IPS-NIHi7 (cell line): Measurements from ENCODE around the gene SGCD.

Experiments used
- DNase-seq: peaks from one replicate; pipeline ENCODE4 v3.0.0; 2012; ENCODE audit warnings: mixed read lengths; ENCODE audit errors: extremely low spot score

The SGCD gene

GRCh38 chr5:156401804-156402203 lies 74.8 kb downstream of the SGCD start:
- no peak for DNase-seq

GRCh38 chr5:156402387-156402921 lies 75.5 kb downstream of the SGCD start:
- DNase-seq = peak; percentile 64

- no peak for DNase-seq
Observed at GRCh38 chr5:156405988-156406387, 79.0 kb downstream of the SGCD start.

DNA sequence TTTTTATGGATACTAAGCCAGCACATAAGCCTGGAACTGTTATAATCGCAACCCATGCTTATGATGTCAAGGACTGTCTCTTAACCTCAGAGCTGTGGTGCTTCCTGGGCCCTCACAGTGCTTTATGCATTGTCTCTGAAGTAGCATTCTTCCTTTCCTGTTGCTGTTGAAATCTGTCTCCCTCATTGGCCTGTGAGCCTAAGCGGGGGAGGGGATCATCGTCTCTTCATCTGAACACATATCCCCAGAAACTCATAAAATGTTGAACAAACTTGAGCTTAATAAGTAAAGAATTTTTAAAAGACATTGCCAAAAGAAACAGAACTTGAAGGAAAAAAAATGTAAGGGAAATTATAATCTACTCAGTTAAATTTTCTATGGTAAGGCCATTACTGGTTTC lies 80.3 kb downstream of the SGCD start:
- no peak for DNase-seq

DNA sequence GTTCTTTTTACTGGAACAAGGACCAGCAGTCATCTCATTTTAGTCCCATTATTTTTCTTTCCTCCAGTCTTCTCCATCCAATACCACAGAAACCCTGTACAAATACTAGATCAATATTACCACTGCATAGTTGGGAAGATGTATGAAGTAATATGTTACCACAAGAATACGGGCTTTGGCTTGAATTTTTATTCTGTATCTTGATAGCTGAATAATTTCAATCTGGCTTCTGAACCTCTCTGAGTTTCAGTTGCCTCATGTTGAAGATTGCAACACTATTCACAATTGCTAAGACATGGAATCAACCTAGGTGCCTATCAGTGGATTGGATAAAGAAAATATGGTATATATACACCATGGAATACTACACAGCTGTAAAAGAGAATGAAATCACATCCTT lies 82.9 kb downstream of the SGCD start:
- no peak for DNase-seq

GRCh38 chr5:156411185-156411613 lies 84.2 kb downstream of the SGCD start:
- peak; percentile 18 for DNase-seq

DNA sequence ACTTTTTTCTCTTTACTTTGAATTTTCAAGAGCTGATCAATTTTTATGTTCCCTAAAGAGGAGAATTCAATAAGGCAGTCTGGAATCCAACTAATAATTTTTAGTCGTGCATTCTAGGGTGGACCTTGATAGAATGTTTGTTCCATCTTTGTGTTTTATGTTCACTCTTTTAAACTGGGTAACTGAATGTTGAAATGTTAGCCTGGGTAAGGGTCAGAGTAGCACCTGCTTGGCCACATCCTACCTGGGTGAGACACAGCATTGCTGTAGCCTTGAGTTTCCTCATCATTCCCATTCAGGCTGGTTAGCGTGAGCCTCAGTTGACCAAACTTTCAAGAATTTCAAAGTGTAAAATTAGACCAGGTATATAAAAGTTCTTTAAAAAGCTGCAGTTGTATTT lies 85.0 kb downstream of the SGCD start:
- DNase-seq = no peak

DNA sequence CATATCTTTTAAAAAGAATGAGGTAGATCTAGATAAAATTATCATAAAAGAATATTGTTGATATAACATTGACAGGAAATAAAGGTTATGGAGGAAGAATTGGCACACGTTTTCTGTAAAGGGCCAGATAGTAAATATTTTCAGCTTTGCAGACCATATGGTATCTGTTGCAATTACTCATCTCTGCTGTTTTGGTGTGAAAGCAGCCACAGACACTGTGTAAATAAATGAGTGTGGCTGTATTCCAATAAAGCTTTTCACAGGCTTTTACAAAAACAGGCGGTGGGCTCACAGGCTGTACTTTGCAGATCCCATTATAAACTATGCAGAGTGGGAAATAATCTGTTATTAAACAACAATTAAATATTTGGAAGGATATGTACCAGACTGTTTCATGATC lies 87.4 kb downstream of the SGCD start:
- no peak for DNase-seq

- DNase-seq = no peak
Observed at GRCh38 chr5:156419661-156420060, 92.7 kb downstream of the SGCD start.

GRCh38 chr5:156420665-156421064 lies 93.7 kb downstream of the SGCD start:
- DNase-seq = no peak

DNA sequence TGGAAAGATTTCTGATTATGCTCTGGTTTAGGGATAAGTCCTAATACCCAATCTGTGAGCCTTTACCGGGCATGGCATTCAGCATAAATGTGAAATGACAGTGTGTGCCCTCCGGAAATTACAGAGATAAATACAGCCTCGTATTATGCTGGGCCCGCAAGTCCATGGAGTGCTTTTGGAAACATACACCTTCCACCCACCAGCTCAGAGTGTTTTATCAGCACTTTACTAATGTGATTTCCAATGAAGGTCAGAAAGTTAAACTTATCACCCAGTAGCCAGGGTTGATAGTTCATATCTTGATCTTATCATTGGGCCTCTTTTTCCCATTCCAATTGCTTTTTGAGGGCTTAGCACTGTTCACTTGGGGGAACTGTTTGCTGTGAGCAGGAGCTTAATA lies 94.8 kb downstream of the SGCD start:
- DNase-seq = no peak

- no peak for DNase-seq
Observed at GRCh38 chr5:156423597-156423996, 96.6 kb downstream of the SGCD start.

- DNase-seq = no peak
Observed at GRCh38 chr5:156427315-156427714, 100.4 kb downstream of the SGCD start.

GRCh38 chr5:156431956-156432829 lies 105.2 kb downstream of the SGCD start:
- no peak for DNase-seq

GRCh38 chr5:156432830-156433105 lies 105.8 kb downstream of the SGCD start:
- no peak for DNase-seq

DNA sequence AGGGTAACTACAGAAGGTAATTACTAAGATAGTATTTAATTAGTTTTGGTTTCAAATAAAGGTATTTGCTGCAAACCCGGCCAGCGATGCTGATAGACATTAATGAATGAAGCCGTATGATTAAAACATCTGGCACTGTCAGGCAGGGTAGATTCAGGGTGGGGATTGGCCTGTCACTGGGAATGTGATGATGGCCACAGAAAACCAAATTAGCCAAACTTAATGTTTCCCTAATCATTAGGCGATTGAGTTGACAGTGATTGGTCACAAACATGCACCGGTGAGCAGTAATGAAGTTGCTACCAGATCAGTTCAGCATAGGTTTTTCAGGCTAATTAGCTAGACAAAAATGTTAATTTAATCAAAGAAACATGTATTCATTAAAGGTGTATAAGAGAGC lies 107.5 kb downstream of the SGCD start:
- no peak for DNase-seq

DNA sequence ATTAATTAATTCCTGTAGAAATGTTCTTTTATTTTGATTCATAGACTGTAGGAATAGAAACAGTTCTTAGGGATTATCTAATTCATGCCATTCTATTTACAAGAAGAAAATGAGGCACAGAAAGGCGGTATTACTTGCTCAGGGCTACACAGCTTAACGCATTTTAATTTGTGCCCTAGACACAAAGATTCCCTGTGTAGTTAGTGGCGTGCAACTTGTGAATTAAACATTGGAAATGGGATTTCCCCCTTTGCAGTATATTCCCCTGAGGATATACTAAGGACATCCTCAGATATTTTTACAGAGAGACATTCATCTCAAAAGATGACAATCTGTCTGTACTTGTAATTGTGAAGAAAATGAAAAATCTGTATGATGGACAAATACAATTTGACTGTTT lies 108.1 kb downstream of the SGCD start:
- DNase-seq = no peak

DNA sequence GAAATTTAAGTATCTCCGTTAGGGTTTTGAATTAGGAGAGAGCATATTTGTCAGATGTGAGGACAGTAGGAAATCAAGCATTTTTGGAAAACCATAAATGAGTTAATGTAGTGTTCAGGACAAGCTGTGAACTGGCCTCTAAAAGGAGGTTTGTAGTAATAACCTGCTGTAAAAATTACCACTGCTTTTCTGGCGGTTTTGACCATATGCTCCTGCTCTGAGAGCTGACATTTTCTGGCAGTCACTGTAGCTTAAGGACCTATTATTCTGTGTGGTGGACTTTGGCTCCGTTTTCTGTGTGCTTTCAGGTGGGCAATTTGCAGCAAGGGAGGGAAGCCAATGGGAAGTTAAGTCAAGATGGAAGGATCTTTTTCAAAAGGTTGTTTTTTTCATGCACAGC lies 111.1 kb downstream of the SGCD start:
- DNase-seq = no peak

GRCh38 chr5:156444753-156445291 lies 117.9 kb downstream of the SGCD start:
- no peak for DNase-seq

- no peak for DNase-seq
Observed at GRCh38 chr5:156446526-156446925, 119.6 kb downstream of the SGCD start.

GRCh38 chr5:156450778-156451177 lies 123.8 kb downstream of the SGCD start:
- no peak for DNase-seq

DNA sequence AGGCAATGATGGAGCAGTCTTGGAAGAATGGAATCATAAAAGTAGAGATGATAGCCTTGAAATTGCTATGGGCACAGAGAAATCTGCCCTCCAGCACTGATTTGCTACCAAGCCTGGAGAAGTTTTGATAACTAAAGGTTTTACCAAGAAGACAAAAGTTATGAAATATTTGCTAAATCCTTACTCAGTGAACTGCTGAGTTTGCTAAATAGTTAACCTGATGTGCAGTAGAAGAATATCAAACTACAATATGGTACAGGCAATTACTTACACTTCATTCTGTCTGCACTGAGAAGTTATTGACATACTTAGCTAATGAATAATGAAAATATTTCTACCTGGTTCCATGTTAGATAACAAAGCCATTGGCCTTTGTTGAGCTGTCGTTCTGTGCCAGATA lies 124.5 kb downstream of the SGCD start:
- no peak for DNase-seq

GRCh38 chr5:156456857-156457256 lies 129.9 kb downstream of the SGCD start:
- no peak for DNase-seq
